Gastrocnemius medialis (tissue), 4 donors: ENCODE measurements around the gene NXT1. TPM values are rescaled to one million over a fixed set of nuclear protein-coding genes. Genes with fewer than 3 reads are reported as not detected.

ENCODE experiments used
- ATAC-seq, 2 donors: fragments of 150-250 bp; one replicate each; pipeline ENCODE4 v1.9.1; 2016
- DNase-seq, 2 donors: peaks; one replicate each; pipeline ENCODE4 v3.0.0-alpha.2; 2019
- H3K27ac ChIP-seq, 4 donors: fragments of 200-600 bp; sonication (generic); 1 replicate in 1 of 4; 2 replicates in 3 of 4; pipeline ENCODE4 v1.5.1; 2016 to 2018; ENCODE audit warnings: mild to moderate bottlenecking in 2 of 4, moderate library complexity in 1 of 4
- H3K27me3 ChIP-seq, 3 donors: fragments of 200-600 bp; sonication (generic) in 2 of 3; 1 replicate in 1 of 3; 2 replicates in 2 of 3; pipeline versions ENCODE4 v1.5.1 to v1.6.0; 2016 to 2019; ENCODE audit warnings: mild to moderate bottlenecking in 1 of 3, moderate library complexity in 1 of 3
- H3K36me3 ChIP-seq, 2 donors: fragments of 200-600 bp; sonication (generic) in 1 of 2; one replicate each; pipeline ENCODE4 v1.5.1; 2017 to 2018
- H3K4me1 ChIP-seq, 2 donors: fragments of 200-600 bp; sonication (generic) in 1 of 2; one replicate each; pipeline ENCODE4 v1.5.1; 2016 to 2017; ENCODE audit warnings: mild to moderate bottlenecking in 2 of 2
- H3K4me3 ChIP-seq, 4 donors: fragments of 200-600 bp; sonication (generic) in 3 of 4; 1 replicate in 1 of 4; 2 replicates in 3 of 4; pipeline ENCODE4 v1.5.1; 2016 to 2019; ENCODE audit warnings: mild to moderate bottlenecking in 2 of 4
- H3K9me3 ChIP-seq, 3 donors: fragments of 200-600 bp; sonication (generic) in 2 of 3; 1 replicate in 1 of 3; 2 replicates in 2 of 3; pipeline ENCODE4 v1.5.1; 2016 to 2019
- POLR2A ChIP-seq, 2 donors: fragments of 450-650 bp; IDR thresholded peaks; one replicate each; pipeline ENCODE4 v1.6.1; 2017; ENCODE audit warnings: antibody characterized with exemption in 2 of 2, mild to moderate bottlenecking in 2 of 2, moderate library complexity in 2 of 2
- in situ Hi-C, 4 donors: fragments of 200-750 bp; cut with MboI; loops; one replicate each; pipeline versions ENCODE4 v1.15.0 to v1.8.0; 2017; ENCODE audit warnings: low sequenced_read_pairs in 4 of 4
- intact Hi-C: fragments of 100-400 bp; cut with DNase I; formaldehyde crosslinking; loops from one replicate; pipeline ENCODE4 v1.15.1; 2023; ENCODE audit warnings: low total_unique reads
- total RNA-seq, 4 donors: library from RNA; depleted of rRNA; stranded (reverse); fragments of >200 nt; gene quantifications; one replicate each; pipeline versions ENCODE4 v1.1.0 to v1.2.3, GENCODE V29; 2016
- TF ChIP-seq, protein P1 (sequence below), 5 experiments: fragments of 450-650 bp in 3 of 5; fragments of 200-600 bp in 2 of 5; sonication (generic) in 2 of 5; IDR thresholded peaks in 4 of 5; conservative IDR thresholded peaks in 1 of 5; 1 replicate in 4 of 5; 2 replicates in 1 of 5; pipeline ENCODE4 v1.5.1; 2016 to 2019; ENCODE audit warnings: antibody characterized with exemption in 5 of 5, mild to moderate bottlenecking in 3 of 5, moderate library complexity in 3 of 5

Gene NXT1
- total RNA-seq, 4 donors from 2014 or later = 15.2 to 17.9 (median 15.9) TPM

DNA sequence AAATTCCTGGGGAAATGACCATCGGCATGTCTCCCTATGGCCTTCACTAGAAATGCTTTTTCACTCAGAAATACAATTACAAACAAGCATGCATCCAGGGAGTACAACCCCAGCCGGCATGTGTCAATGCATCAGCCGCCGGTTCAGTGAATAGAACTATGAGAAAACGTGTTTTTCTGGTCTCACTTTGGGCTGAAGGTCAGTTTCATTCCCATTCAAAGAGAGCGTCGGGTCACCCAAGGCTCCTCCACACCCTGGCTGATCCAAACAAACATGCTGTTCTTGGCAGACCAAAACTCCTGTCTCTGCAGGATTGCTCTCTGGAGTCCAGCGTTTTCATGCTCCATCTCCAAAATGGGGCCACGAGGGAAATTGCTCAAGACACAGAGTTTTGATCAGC lies 35.5 kb upstream of the NXT1 start:
- intact Hi-C loops = no loop called here
- TF ChIP-seq, protein P1, sequence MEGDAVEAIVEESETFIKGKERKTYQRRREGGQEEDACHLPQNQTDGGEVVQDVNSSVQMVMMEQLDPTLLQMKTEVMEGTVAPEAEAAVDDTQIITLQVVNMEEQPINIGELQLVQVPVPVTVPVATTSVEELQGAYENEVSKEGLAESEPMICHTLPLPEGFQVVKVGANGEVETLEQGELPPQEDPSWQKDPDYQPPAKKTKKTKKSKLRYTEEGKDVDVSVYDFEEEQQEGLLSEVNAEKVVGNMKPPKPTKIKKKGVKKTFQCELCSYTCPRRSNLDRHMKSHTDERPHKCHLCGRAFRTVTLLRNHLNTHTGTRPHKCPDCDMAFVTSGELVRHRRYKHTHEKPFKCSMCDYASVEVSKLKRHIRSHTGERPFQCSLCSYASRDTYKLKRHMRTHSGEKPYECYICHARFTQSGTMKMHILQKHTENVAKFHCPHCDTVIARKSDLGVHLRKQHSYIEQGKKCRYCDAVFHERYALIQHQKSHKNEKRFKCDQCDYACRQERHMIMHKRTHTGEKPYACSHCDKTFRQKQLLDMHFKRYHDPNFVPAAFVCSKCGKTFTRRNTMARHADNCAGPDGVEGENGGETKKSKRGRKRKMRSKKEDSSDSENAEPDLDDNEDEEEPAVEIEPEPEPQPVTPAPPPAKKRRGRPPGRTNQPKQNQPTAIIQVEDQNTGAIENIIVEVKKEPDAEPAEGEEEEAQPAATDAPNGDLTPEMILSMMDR (IDR thresholded peaks at IDR 0.05 in 4 of 5, conservative IDR thresholded peaks at IDR 0.05 in 1 of 5) = no peak
- no peak for TF ChIP-seq POLR2A (IDR thresholded peaks at IDR 0.05)
- in situ Hi-C loops = no loop called here
- Histone ChIP-seq H3K4me3 (no peak overlapping the region), H3K4me1 (no peaks in the 10 kb centered on the region), H3K27me3 (no peaks in the 10 kb centered on the region), H3K9me3 (no peaks in the 10 kb centered on the region), H3K36me3 (no peaks in the 10 kb centered on the region), H3K27ac (peak overlapping the region in 2 of 4 donors; percentile 48 to 61)
- DNase-seq = peak; percentile 27 to 58
- ATAC-seq = peak; percentile 79 to 83

DNA sequence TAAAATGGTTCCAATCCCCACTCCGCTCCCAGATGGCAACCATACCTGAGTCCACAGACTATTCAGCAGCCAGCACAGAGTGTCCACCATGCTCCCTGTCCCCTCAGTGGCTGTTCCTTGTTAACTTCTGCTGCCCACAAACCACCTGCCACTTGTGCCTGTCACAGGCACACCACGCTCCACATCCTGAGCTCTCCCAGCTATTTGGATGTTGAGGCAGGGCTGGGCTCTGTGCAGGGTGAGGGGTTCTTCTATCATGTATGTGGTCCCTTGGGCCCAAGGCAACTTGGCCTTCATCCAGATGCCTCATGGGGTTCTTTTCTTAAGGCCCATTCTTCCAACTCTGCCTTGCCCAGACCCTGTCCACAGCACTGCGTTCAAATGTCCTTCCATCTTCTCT lies 34.0 kb upstream of the NXT1 start:
- Histone ChIP-seq H3K27me3 (no peaks in the 10 kb centered on the region), H3K4me1 (no peaks in the 10 kb centered on the region), H3K9me3 (no peaks in the 10 kb centered on the region), H3K4me3 (no peak overlapping the region), H3K36me3 (no peaks in the 10 kb centered on the region), H3K27ac (no peak overlapping the region)
- intact Hi-C loops (no loop called here), in situ Hi-C loops (no loop called here)
- ATAC-seq = no peak
- no peak for DNase-seq
- TF ChIP-seq POLR2A (IDR thresholded peaks at IDR 0.05) = no peak
- TF ChIP-seq, protein P1 (IDR thresholded peaks at IDR 0.05 in 4 of 5, conservative IDR thresholded peaks at IDR 0.05 in 1 of 5) = no peak

DNA sequence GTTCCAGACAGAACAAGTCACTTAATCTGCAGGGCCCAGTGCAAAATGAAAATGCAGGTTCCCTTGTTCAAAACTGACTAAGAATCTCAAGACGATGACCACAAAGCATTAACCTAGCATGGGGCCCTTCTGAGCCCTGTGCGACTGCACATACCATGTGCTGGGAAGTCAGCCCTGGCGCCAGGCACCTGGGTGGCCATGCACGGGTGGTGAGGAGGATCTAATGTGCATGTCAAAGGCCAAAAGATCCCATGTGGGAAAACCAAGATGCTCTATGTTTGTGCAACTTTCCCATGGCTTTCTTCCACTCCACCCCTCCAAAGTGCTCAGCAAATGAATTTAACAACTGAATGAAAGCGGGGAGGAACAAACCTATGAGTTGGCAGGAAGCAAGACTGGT lies 33.5 kb upstream of the NXT1 start:
- Histone ChIP-seq H3K4me3 (no peak overlapping the region), H3K27ac (no peak overlapping the region), H3K36me3 (no peaks in the 10 kb centered on the region), H3K4me1 (no peaks in the 10 kb centered on the region), H3K27me3 (no peaks in the 10 kb centered on the region), H3K9me3 (no peaks in the 10 kb centered on the region)
- no peak for ATAC-seq
- intact Hi-C loops = no loop called here
- TF ChIP-seq, protein P1 (IDR thresholded peaks at IDR 0.05 in 4 of 5, conservative IDR thresholded peaks at IDR 0.05 in 1 of 5) = no peak
- TF ChIP-seq POLR2A (IDR thresholded peaks at IDR 0.05) = no peak
- in situ Hi-C loops = no loop called here
- no peak for DNase-seq

DNA sequence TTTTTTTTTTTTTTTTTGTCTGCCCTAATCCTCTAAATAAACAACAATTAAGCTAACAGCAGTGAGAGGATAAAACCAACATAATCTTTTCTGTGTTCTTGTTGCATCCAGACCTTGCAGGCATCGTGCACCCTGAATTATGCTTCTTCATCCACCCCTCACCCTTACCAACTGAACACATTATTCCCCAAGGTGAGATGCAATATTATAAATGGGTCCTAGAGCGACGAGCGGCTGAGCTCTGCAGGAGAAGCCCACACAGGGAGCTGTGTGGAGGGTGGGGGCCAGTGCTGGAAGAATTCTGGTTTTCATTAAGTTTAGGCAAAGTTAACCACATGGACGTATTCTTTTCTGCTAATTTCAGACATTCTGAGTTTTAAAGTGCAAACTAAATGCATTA lies 32.2 kb upstream of the NXT1 start:
- Histone ChIP-seq H3K27ac (no peak overlapping the region), H3K9me3 (no peaks in the 10 kb centered on the region), H3K36me3 (no peaks in the 10 kb centered on the region), H3K4me1 (no peaks in the 10 kb centered on the region), H3K4me3 (no peak overlapping the region), H3K27me3 (no peaks in the 10 kb centered on the region)
- ATAC-seq = no peak
- intact Hi-C loops (no loop called here), in situ Hi-C loops (no loop called here)
- TF ChIP-seq, protein P1 (IDR thresholded peaks at IDR 0.05 in 4 of 5, conservative IDR thresholded peaks at IDR 0.05 in 1 of 5) = no peak
- no peak for TF ChIP-seq POLR2A (IDR thresholded peaks at IDR 0.05)
- no peak for DNase-seq

DNA sequence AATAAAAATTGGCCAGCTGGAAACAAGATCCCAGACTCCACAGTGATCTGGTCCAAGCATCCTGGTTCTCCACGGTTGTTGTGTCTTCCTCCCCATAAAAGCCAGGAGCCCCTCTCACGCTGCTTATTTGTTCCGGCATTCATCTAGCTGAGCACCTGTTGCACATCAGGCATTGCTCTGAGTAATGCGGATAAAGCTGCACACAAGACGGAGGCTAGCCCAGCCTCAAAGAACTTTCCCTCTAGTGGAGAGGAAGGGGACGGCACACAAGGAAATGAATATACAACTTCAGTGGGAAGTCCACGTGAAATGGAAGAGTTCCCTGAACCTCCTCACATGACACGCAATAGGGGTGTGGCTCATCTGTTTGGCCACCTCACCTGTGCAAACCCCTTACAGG lies 30.3 kb upstream of the NXT1 start:
- in situ Hi-C loops (no loop called here), intact Hi-C loops (no loop called here)
- H3K4me1 ChIP-seq = no peaks in the 10 kb centered on the region
- no peaks in the 10 kb centered on the region for H3K36me3 ChIP-seq
- H3K27ac ChIP-seq = no peak overlapping the region
- no peak for TF ChIP-seq POLR2A (IDR thresholded peaks at IDR 0.05)
- TF ChIP-seq, protein P1 (IDR thresholded peaks at IDR 0.05 in 4 of 5, conservative IDR thresholded peaks at IDR 0.05 in 1 of 5) = peak in 2 of 5 experiments; percentile 15 to 23
- H3K27me3 ChIP-seq = no peaks in the 10 kb centered on the region
- H3K4me3 ChIP-seq = no peak overlapping the region
- ATAC-seq (no peak), DNase-seq (no peak)
- no peaks in the 10 kb centered on the region for H3K9me3 ChIP-seq
